ENCODE measurements around the gene C1QL4. TPM values are rescaled to one million over a fixed set of nuclear protein-coding genes. Genes with fewer than 3 reads are reported as not detected.
A peak's percentile ranks its signal among the peaks of the same experiment; 100 is the strongest.
"Not testable (repeated sequence)": the region's sequence is repeated elsewhere in the genome, so short reads cannot be mapped to it uniquely, and the experiment has no call there.

C1QL4 gene
- total RNA-seq, 1 donor from 2014 or later, result 0.63 TPM

GRCh38 chr12:49334681-49335080 lies 2.3 kb downstream of the C1QL4 start:
- H3K4me1 Mint-ChIP-seq, result peaks cover 36% of the 10 kb centered on the region
- H3K27me3 Mint-ChIP-seq (ENCODE audit: low read depth), result peaks cover 55% of the 10 kb centered on the region
- no peaks in the 10 kb centered on the region for H3K36me3 Mint-ChIP-seq (ENCODE audit: low read depth)
- peak overlapping the region; percentile 11 for H3K4me3 Mint-ChIP-seq
- TF ChIP-seq CTCF (conservative IDR thresholded peaks at IDR 0.05), result no peak
- no peak for DNase-seq (ENCODE audit: low read depth, low spot score)
- H3K27ac Mint-ChIP-seq (ENCODE audit: unreplicated experiment), result no peak overlapping the region
- H3K9me3 Mint-ChIP-seq, result no peaks in the 10 kb centered on the region

- Mint-ChIP-seq H3K27ac (ENCODE audit: unreplicated experiment) (no peak overlapping the region), H3K36me3 (ENCODE audit: low read depth) (no peaks in the 10 kb centered on the region), H3K4me3 (peak overlapping the region; percentile 11), H3K27me3 (ENCODE audit: low read depth) (peaks cover 51% of the 10 kb centered on the region), H3K9me3 (no peaks in the 10 kb centered on the region), H3K4me1 (peaks cover 33% of the 10 kb centered on the region)
- no peak for DNase-seq (ENCODE audit: low read depth, low spot score)
- no peak for TF ChIP-seq CTCF (conservative IDR thresholded peaks at IDR 0.05)
These were observed 2.8 kb downstream of the C1QL4 start for GRCh38 chr12:49334226-49334625.

GRCh38 chr12:49333778-49334177 lies 3.2 kb downstream of the C1QL4 start:
- H3K4me1 Mint-ChIP-seq, result peaks cover 28% of the 10 kb centered on the region
- peaks cover 46% of the 10 kb centered on the region for H3K27me3 Mint-ChIP-seq (ENCODE audit: low read depth)
- H3K9me3 Mint-ChIP-seq; H3K27ac Mint-ChIP-seq (ENCODE audit: unreplicated experiment); H3K4me3 Mint-ChIP-seq; DNase-seq (ENCODE audit: low read depth, low spot score); H3K36me3 Mint-ChIP-seq (ENCODE audit: low read depth): not testable (repeated sequence)

- DNase-seq (ENCODE audit: low read depth, low spot score), result no peak
- H3K4me1 Mint-ChIP-seq, result peaks cover 20% of the 10 kb centered on the region
- H3K9me3 Mint-ChIP-seq, result no peaks in the 10 kb centered on the region
- H3K4me3 Mint-ChIP-seq, result no peak overlapping the region
- H3K36me3 Mint-ChIP-seq (ENCODE audit: low read depth), result peaks cover under 1% of the 10 kb centered on the region
- H3K27me3 Mint-ChIP-seq (ENCODE audit: low read depth), result peaks cover 38% of the 10 kb centered on the region
- no peak overlapping the region for H3K27ac Mint-ChIP-seq (ENCODE audit: unreplicated experiment)
- TF ChIP-seq CTCF (conservative IDR thresholded peaks at IDR 0.05), result no peak
These were observed 4.1 kb downstream of the C1QL4 start for GRCh38 chr12:49332891-49333371.

- Mint-ChIP-seq H3K27me3 (ENCODE audit: low read depth) (peaks cover 33% of the 10 kb centered on the region), H3K4me1 (peaks cover 15% of the 10 kb centered on the region), H3K36me3 (ENCODE audit: low read depth) (peaks cover 3% of the 10 kb centered on the region), H3K9me3 (no peaks in the 10 kb centered on the region), H3K27ac (ENCODE audit: unreplicated experiment) (no peak overlapping the region), H3K4me3 (peak overlapping the region; percentile 11)
- no peak for TF ChIP-seq CTCF (conservative IDR thresholded peaks at IDR 0.05)
- no peak for DNase-seq (ENCODE audit: low read depth, low spot score)
These were observed 4.5 kb downstream of the C1QL4 start for GRCh38 chr12:49332441-49332861.

- Mint-ChIP-seq H3K4me1 (peaks cover 11% of the 10 kb centered on the region), H3K4me3 (peak overlapping the region; percentile 11)
These were observed 5.4 kb downstream of the C1QL4 start for GRCh38 chr12:49331380-49332222.

More at GRCh38 chr12:49331380-49332222, 5.4 kb downstream of the C1QL4 start:
- DNase-seq (ENCODE audit: low read depth, low spot score), result peak; percentile 57
- Mint-ChIP-seq H3K9me3 (no peaks in the 10 kb centered on the region), H3K27me3 (ENCODE audit: low read depth) (peaks cover 24% of the 10 kb centered on the region), H3K27ac (ENCODE audit: unreplicated experiment) (no peak overlapping the region), H3K36me3 (ENCODE audit: low read depth) (peaks cover 3% of the 10 kb centered on the region)
- peak; percentile 76 for TF ChIP-seq CTCF (conservative IDR thresholded peaks at IDR 0.05)
